ENCODE data around the gene HBG2. TPM values are rescaled to one million over a fixed set of nuclear protein-coding genes. Genes with fewer than 3 reads are reported as not detected.

The HBG2 gene
- total and polyA plus RNA-seq, 9 donors, result 0.37 to 9.7 (median 0.63) TPM; not detected in 3

DNA sequence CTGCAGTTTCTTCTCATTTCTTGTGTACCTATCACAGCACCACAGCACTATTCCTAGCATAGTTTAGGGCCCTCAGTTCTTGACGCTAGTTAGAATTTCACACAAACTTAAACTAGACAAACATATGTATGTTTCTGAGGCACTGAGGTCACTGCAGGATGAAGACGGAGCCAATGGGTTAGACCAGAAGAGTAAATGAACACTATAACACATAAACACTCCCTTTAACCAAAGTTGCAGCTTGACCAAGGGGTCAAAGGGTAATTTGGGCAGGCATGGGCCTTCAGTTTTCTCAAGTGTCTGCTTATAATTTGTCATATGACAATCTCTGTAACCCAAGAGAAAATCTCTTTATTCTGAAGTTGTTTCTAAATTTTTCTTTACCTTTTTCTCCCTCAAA is 28.0 kb upstream of the HBG2 start:
- TF ChIP-seq POLR2A (IDR thresholded peaks at IDR 0.05) (no peak), EP300 (IDR thresholded peaks at IDR 0.05) (no peak)
- TF ChIP-seq, protein P1, sequence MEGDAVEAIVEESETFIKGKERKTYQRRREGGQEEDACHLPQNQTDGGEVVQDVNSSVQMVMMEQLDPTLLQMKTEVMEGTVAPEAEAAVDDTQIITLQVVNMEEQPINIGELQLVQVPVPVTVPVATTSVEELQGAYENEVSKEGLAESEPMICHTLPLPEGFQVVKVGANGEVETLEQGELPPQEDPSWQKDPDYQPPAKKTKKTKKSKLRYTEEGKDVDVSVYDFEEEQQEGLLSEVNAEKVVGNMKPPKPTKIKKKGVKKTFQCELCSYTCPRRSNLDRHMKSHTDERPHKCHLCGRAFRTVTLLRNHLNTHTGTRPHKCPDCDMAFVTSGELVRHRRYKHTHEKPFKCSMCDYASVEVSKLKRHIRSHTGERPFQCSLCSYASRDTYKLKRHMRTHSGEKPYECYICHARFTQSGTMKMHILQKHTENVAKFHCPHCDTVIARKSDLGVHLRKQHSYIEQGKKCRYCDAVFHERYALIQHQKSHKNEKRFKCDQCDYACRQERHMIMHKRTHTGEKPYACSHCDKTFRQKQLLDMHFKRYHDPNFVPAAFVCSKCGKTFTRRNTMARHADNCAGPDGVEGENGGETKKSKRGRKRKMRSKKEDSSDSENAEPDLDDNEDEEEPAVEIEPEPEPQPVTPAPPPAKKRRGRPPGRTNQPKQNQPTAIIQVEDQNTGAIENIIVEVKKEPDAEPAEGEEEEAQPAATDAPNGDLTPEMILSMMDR (IDR thresholded peaks at IDR 0.05), result no peak
- intact Hi-C loops (cut with DNase I), result no loop called here
- 93 to 100% (median 95%) methylated on average over 2 of the region's 2 CpGs for WGBS, 3 donors
- no peak for DNase-seq
- H3K4me3 ChIP-seq, result no peak overlapping the region
- H3K36me3 ChIP-seq, result no peaks in the 10 kb centered on the region
- H3K4me1 ChIP-seq (ENCODE audit: insufficient read depth), result peaks cover 2% of the 10 kb centered on the region
- H3K27me3 ChIP-seq, result no peaks in the 10 kb centered on the region
- H3K9me3 ChIP-seq, result no peaks in the 10 kb centered on the region
- H3K27ac ChIP-seq, result no peak overlapping the region

DNA sequence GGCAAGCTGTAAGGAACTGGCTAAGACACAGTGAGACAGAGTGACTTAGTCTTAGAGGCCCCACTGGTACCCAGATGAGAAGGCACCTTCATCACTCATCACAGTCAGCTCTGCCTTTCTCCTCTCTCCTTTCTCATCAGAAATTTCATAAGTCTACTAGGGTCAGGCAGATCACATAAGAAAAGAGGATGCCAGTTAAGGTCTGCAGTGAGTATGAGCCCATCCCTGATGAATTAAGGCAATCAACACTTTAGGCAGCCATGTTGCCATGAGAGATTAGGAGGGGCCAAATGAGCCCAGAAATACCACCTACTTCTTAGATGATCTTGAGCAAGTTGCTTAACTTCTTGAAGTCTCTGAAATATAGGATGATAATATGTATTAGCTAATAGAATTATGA is 27.0 kb upstream of the HBG2 start:
- Histone ChIP-seq H3K27ac (no peak overlapping the region), H3K4me1 (ENCODE audit: insufficient read depth) (peaks cover 2% of the 10 kb centered on the region), H3K36me3 (no peaks in the 10 kb centered on the region), H3K4me3 (no peak overlapping the region), H3K9me3 (no peaks in the 10 kb centered on the region), H3K27me3 (no peaks in the 10 kb centered on the region)
- intact Hi-C loops (cut with DNase I), result no loop called here
- no peak for TF ChIP-seq POLR2A (IDR thresholded peaks at IDR 0.05)
- TF ChIP-seq EP300 (IDR thresholded peaks at IDR 0.05), result no peak
- TF ChIP-seq, protein P1 (IDR thresholded peaks at IDR 0.05), result no peak
- DNase-seq, result no peak

- TF ChIP-seq POLR2A (IDR thresholded peaks at IDR 0.05), result no peak
- TF ChIP-seq, protein P1 (IDR thresholded peaks at IDR 0.05), result no peak
- no peak for TF ChIP-seq EP300 (IDR thresholded peaks at IDR 0.05)
- intact Hi-C loops (cut with DNase I), result no loop called here
- WGBS, 3 donors, result 33 to 39% (median 36%) methylated on average over 3 of the region's 3 CpGs
- Histone ChIP-seq H3K36me3 (no peaks in the 10 kb centered on the region), H3K4me1 (ENCODE audit: insufficient read depth) (peaks cover 2% of the 10 kb centered on the region), H3K9me3 (no peaks in the 10 kb centered on the region), H3K27ac (no peak overlapping the region), H3K27me3 (no peaks in the 10 kb centered on the region), H3K4me3 (no peak overlapping the region)
- peak; percentile 55 to 81 (median 66) for DNase-seq
These were observed 26.1 kb upstream of the HBG2 start for GRCh38 chr11:5280582-5281102.

DNA sequence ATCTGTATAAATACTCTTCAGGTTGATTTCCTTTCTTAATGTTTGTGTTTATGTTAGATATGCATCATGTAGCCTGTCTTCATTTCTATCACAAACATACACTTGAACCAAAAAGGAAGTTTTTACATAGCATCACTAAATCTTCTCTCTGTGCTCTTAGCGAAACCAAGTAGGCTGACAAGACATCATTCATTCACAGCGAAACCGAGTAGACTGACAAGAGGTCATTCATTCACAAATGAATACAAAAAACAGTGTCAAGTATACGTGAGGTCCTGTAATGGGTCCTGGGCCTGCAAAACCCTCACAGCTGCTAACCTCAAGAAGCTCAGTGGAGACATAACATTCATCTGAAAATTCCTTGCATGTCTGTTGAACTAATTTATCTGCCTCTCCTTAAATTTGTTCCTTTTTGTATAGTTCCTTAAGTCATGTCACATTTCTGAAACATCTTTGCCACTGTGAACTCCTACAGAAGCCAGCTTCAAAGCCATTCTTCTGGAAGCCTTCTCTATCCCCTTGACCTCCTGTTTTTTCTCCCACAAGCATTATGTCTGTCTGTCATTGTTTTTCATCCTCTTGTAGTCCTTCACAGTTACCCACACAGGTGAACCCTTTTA is 25.0 kb upstream of the HBG2 start:
- Histone ChIP-seq H3K27me3 (no peaks in the 10 kb centered on the region), H3K4me3 (no peak overlapping the region), H3K9me3 (no peaks in the 10 kb centered on the region), H3K4me1 (ENCODE audit: insufficient read depth) (peaks cover 2% of the 10 kb centered on the region), H3K27ac (no peak overlapping the region), H3K36me3 (no peaks in the 10 kb centered on the region)
- WGBS, 3 donors, result 76 to 87% (median 82%) methylated on average over 4 of the region's 4 CpGs
- no peak for DNase-seq
- no peak for TF ChIP-seq EP300 (IDR thresholded peaks at IDR 0.05)
- intact Hi-C loops (cut with DNase I), result loop anchor here in 1 of 4 donors (10.0 kb wide), 1 partner anchor 355 kb away; no protein-coding TSS in a partner anchor

GRCh38 chr11:5277807-5278382 is 23.3 kb upstream of the HBG2 start:
- intact Hi-C loops (cut with DNase I), result loop anchor here in 1 of 4 donors (10.0 kb wide), 1 partner anchor 357 kb away; no protein-coding TSS in a partner anchor
- Histone ChIP-seq H3K4me1 (ENCODE audit: insufficient read depth) (peaks cover 2% of the 10 kb centered on the region), H3K27me3 (no peaks in the 10 kb centered on the region), H3K27ac (no peak overlapping the region), H3K9me3 (no peaks in the 10 kb centered on the region), H3K36me3 (no peaks in the 10 kb centered on the region), H3K4me3 (no peak overlapping the region)
- DNase-seq, result no peak
- WGBS, 3 donors, result 72 to 83% (median 79%) methylated on average over 1 of the region's 1 CpG
- no peak for TF ChIP-seq POLR2A (IDR thresholded peaks at IDR 0.05)
- no peak for TF ChIP-seq EP300 (IDR thresholded peaks at IDR 0.05)
